ENCODE results near the gene ADAM22. TPM values are rescaled to one million over a fixed set of nuclear protein-coding genes. Genes with fewer than 3 reads are reported as not detected.

ADAM22 gene
- total RNA-seq, 1 donor from 2014 or later: 1.4 TPM

- no peak for DNase-seq (ENCODE audit: low read depth)
- no peak for TF ChIP-seq CTCF (IDR thresholded peaks at IDR 0.05; ENCODE audit: insufficient read depth, low read length, poor library complexity, severe bottlenecking)
- H3K27me3 ChIP-seq (ENCODE audit: control insufficient read depth, insufficient read depth, low read length): no peaks in the 10 kb centered on the region
Observed at GRCh38 chr7:88224601-88225275, 290.7 kb downstream of the ADAM22 start.

GRCh38 chr7:88226201-88226600 lies 292.1 kb downstream of the ADAM22 start:
- Histone ChIP-seq H3K27me3 (ENCODE audit: control insufficient read depth, insufficient read depth, low read length) (no peaks in the 10 kb centered on the region), H3K4me3 (ENCODE audit: low read depth, low read length) (no peak overlapping the region), H3K36me3 (ENCODE audit: control insufficient read depth, insufficient read depth, low read length) (no peaks in the 10 kb centered on the region)
- TF ChIP-seq CTCF (IDR thresholded peaks at IDR 0.05; ENCODE audit: insufficient read depth, low read length, poor library complexity, severe bottlenecking): no peak
- no peak for DNase-seq (ENCODE audit: low read depth)

More at GRCh38 chr7:88224601-88225275, 290.7 kb downstream of the ADAM22 start:
- no peaks in the 10 kb centered on the region for H3K36me3 ChIP-seq (ENCODE audit: control insufficient read depth, insufficient read depth, low read length)
- no peak overlapping the region for H3K4me3 ChIP-seq (ENCODE audit: low read depth, low read length)

- Histone ChIP-seq H3K27me3 (ENCODE audit: control insufficient read depth, insufficient read depth, low read length) (no peaks in the 10 kb centered on the region), H3K36me3 (ENCODE audit: control insufficient read depth, insufficient read depth, low read length) (no peaks in the 10 kb centered on the region), H3K4me3 (ENCODE audit: low read depth, low read length) (no peak overlapping the region)
- DNase-seq (ENCODE audit: low read depth): peak; percentile 70
- no peak for TF ChIP-seq CTCF (IDR thresholded peaks at IDR 0.05; ENCODE audit: insufficient read depth, low read length, poor library complexity, severe bottlenecking)
Observed at GRCh38 chr7:88226886-88227516, 292.9 kb downstream of the ADAM22 start.

- TF ChIP-seq CTCF (IDR thresholded peaks at IDR 0.05; ENCODE audit: insufficient read depth, low read length, poor library complexity, severe bottlenecking): no peak
- H3K27me3 ChIP-seq (ENCODE audit: control insufficient read depth, insufficient read depth, low read length): no peaks in the 10 kb centered on the region
- no peaks in the 10 kb centered on the region for H3K36me3 ChIP-seq (ENCODE audit: control insufficient read depth, insufficient read depth, low read length)
- no peak for DNase-seq (ENCODE audit: low read depth)
- no peak overlapping the region for H3K4me3 ChIP-seq (ENCODE audit: low read depth, low read length)
Observed at GRCh38 chr7:88229302-88229995, 295.4 kb downstream of the ADAM22 start.

GRCh38 chr7:88230646-88231045 lies 296.6 kb downstream of the ADAM22 start:
- no peak for DNase-seq (ENCODE audit: low read depth)
- Histone ChIP-seq H3K36me3 (ENCODE audit: control insufficient read depth, insufficient read depth, low read length) (no peaks in the 10 kb centered on the region), H3K4me3 (ENCODE audit: low read depth, low read length) (no peak overlapping the region), H3K27me3 (ENCODE audit: control insufficient read depth, insufficient read depth, low read length) (no peaks in the 10 kb centered on the region)
- TF ChIP-seq CTCF (IDR thresholded peaks at IDR 0.05; ENCODE audit: insufficient read depth, low read length, poor library complexity, severe bottlenecking): no peak

All from kidney epithelial cell (primary cell).